Spleen (tissue), 7 donors: ENCODE measurements around the gene CHD2.

Experiments used
- POLR2A ChIP-seq, 3 donors: fragments of 450-650 bp; IDR thresholded peaks; one replicate each; pipeline ENCODE4 v1.5.1; 2017; ENCODE audit warnings: antibody characterized with exemption in 3 of 3, mild to moderate bottlenecking in 1 of 3
- POLR2AphosphoS5 ChIP-seq, 3 donors: sonication (generic); formaldehyde crosslinking; IDR thresholded peaks; one replicate each; pipeline ENCODE4 v1.5.1; 2017; ENCODE audit warnings: antibody characterized with exemption in 3 of 3
- TF ChIP-seq, protein P1 (sequence below), 11 experiments: fragments of 200-600 bp in 7 of 11; fragments of 450-650 bp in 4 of 11; sonication (generic) in 4 of 11; IDR thresholded peaks in 8 of 11; conservative IDR thresholded peaks in 3 of 11; 1 replicate in 7 of 11; 2 replicates in 4 of 11; pipeline versions ENCODE4 v1.4.0 to v1.8.0; 2016 to 2021; ENCODE audit warnings: antibody characterized with exemption in 11 of 11, inconsistent platforms in 4 of 11, mild to moderate bottlenecking in 1 of 11
- donor health status: DM: no; HTN: no; CAD: no; lungs with moderate emphysema.
- donor health status: DM: no; HTN: no; CAD: no.
- donor health status: DM: no; HTN: no; CAD: no.

DNA sequence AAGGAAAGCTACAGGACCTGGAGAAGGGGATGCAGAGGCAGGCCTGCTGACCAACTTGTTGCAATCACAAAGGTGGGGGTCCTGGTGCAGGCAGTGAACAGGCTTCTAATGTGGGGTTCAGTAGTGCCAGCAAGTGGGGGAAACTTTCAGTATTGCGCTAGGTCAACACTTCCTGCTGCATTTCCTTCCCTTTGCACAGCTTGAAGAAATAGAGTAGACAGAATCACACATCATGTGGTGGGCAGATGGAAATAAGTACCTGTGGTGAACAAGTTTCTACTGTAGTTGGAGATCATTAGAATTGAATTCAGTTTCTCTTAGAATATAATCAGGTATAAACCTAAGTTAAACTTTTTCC, 125.5 kb downstream of the CHD2 start:
- TF ChIP-seq, protein P1, sequence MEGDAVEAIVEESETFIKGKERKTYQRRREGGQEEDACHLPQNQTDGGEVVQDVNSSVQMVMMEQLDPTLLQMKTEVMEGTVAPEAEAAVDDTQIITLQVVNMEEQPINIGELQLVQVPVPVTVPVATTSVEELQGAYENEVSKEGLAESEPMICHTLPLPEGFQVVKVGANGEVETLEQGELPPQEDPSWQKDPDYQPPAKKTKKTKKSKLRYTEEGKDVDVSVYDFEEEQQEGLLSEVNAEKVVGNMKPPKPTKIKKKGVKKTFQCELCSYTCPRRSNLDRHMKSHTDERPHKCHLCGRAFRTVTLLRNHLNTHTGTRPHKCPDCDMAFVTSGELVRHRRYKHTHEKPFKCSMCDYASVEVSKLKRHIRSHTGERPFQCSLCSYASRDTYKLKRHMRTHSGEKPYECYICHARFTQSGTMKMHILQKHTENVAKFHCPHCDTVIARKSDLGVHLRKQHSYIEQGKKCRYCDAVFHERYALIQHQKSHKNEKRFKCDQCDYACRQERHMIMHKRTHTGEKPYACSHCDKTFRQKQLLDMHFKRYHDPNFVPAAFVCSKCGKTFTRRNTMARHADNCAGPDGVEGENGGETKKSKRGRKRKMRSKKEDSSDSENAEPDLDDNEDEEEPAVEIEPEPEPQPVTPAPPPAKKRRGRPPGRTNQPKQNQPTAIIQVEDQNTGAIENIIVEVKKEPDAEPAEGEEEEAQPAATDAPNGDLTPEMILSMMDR (IDR thresholded peaks at IDR 0.05 in 8 of 11, conservative IDR thresholded peaks at IDR 0.05 in 3 of 11), result no peak
- TF ChIP-seq POLR2A (IDR thresholded peaks at IDR 0.05) (no peak), POLR2AphosphoS5 (IDR thresholded peaks at IDR 0.05) (peak in 1 of 3 donors; percentile 35)
